Thyroid gland (tissue), 4 donors: ENCODE results near the gene GALNT2. TPM values are rescaled to one million over a fixed set of nuclear protein-coding genes. Genes with fewer than 3 reads are reported as not detected.

Source experiments
- DNase-seq, 2 donors: peaks; one replicate each; pipeline ENCODE4 v3.0.0-alpha.2; 2019
- H3K27ac ChIP-seq, 3 donors: fragments of 200-600 bp; sonication (generic); 1 replicate in 2 of 3; 2 replicates in 1 of 3; pipeline ENCODE4 v1.5.1; 2016 to 2019; ENCODE audit warnings: mild to moderate bottlenecking in 1 of 3, moderate library complexity in 1 of 3
- H3K27me3 ChIP-seq: fragments of 200-600 bp; sonication (generic); one replicate; pipeline ENCODE4 v1.5.1; 2019
- H3K36me3 ChIP-seq, 2 donors: fragments of 200-600 bp; sonication (generic); one replicate each; pipeline ENCODE4 v1.5.1; 2016 to 2019
- H3K4me1 ChIP-seq, 2 donors: fragments of 200-600 bp; sonication (generic); one replicate each; pipeline ENCODE4 v1.5.1; 2017 to 2019
- H3K4me3 ChIP-seq, 3 donors: fragments of 200-600 bp; sonication (generic); replicated peaks in 1 of 3; 1 replicate in 2 of 3; 2 replicates in 1 of 3; pipeline ENCODE4 v1.5.1; 2016; ENCODE audit warnings: mild to moderate bottlenecking in 1 of 3
- H3K9me3 ChIP-seq: fragments of 200-600 bp; sonication (generic); one replicate; pipeline ENCODE4 v1.5.1; 2017
- CTCF ChIP-seq, 6 experiments: fragments of 200-600 bp in 3 of 6; fragments of 450-650 bp in 3 of 6; sonication (generic) in 3 of 6; IDR thresholded peaks; one replicate each; pipeline ENCODE4 v1.5.1; 2016 to 2019; ENCODE audit warnings: antibody characterized with exemption in 6 of 6, mild to moderate bottlenecking in 2 of 6, inconsistent platforms in 1 of 6, moderate library complexity in 1 of 6
- POLR2A ChIP-seq, 2 donors: fragments of 450-650 bp; IDR thresholded peaks; one replicate each; pipeline ENCODE4 v1.6.1; 2017; ENCODE audit warnings: antibody characterized with exemption in 2 of 2, mild to moderate bottlenecking in 2 of 2, moderate library complexity in 1 of 2
- WGBS, 2 donors: methylation state at CpG; one replicate each; pipeline ENCODE4 v1.1.5; 2017; 5-methylcytosine and 5-hydroxymethylcytosine counted together
- intact Hi-C: fragments of 100-400 bp; cut with DNase I; formaldehyde crosslinking; loops from one replicate; pipeline ENCODE4 v1.15.1; 2023
- total RNA-seq, 4 donors: library from RNA; depleted of rRNA; stranded (reverse); fragments of >200 nt; gene quantifications; one replicate each; pipeline ENCODE4 v1.2.3, GENCODE V29; 2016

The GALNT2 gene
- total RNA-seq, 4 donors from 2014 or later: 26.2 to 48.9 (median 42.3) TPM

GRCh38 chr1:230176326-230176725 is 109.3 kb downstream of the GALNT2 start:
- intact Hi-C loops: no loop called here
- Histone ChIP-seq H3K4me1 (peaks cover 0 to 9% of the 10 kb centered on the region in 2 donors), H3K27ac (no peak overlapping the region), H3K36me3 (no peaks in the 10 kb centered on the region), H3K27me3 (no peaks in the 10 kb centered on the region), H3K9me3 (no peaks in the 10 kb centered on the region), H3K4me3 (no peak overlapping the region)
- WGBS, 2 donors: 85 to 89% methylated on average over 4 of the region's 4 CpGs
- TF ChIP-seq POLR2A (IDR thresholded peaks at IDR 0.05) (no peak), CTCF (IDR thresholded peaks at IDR 0.05) (no peak)
- no peak for DNase-seq

- no peak for TF ChIP-seq CTCF (IDR thresholded peaks at IDR 0.05)
- TF ChIP-seq POLR2A (IDR thresholded peaks at IDR 0.05): no peak
- no peaks in the 10 kb centered on the region for H3K9me3 ChIP-seq
- 59 to 65% methylated on average over 17 of the region's 17 CpGs for WGBS, 2 donors
- H3K27me3 ChIP-seq: no peaks in the 10 kb centered on the region
- no peaks in the 10 kb centered on the region for H3K36me3 ChIP-seq
- no peak overlapping the region for H3K27ac ChIP-seq
- no peak overlapping the region for H3K4me3 ChIP-seq
- H3K4me1 ChIP-seq: peaks cover 0 to 9% of the 10 kb centered on the region in 2 donors
- peak; percentile 20 to 25 for DNase-seq
- intact Hi-C loops: no loop called here
Measured at GRCh38 chr1:230176871-230177411, 109.9 kb downstream of the GALNT2 start.

- intact Hi-C loops: no loop called here
- Histone ChIP-seq H3K27me3 (no peaks in the 10 kb centered on the region), H3K4me1 (peaks cover 0 to 9% of the 10 kb centered on the region in 2 donors), H3K27ac (no peak overlapping the region), H3K36me3 (no peaks in the 10 kb centered on the region), H3K4me3 (no peak overlapping the region), H3K9me3 (no peaks in the 10 kb centered on the region)
- no peak for DNase-seq
- WGBS, 2 donors: 99% methylated on average over 2 of the region's 2 CpGs
- no peak for TF ChIP-seq POLR2A (IDR thresholded peaks at IDR 0.05)
- no peak for TF ChIP-seq CTCF (IDR thresholded peaks at IDR 0.05)
Measured at GRCh38 chr1:230179249-230179648, 112.2 kb downstream of the GALNT2 start.

- TF ChIP-seq POLR2A (IDR thresholded peaks at IDR 0.05) (no peak), CTCF (IDR thresholded peaks at IDR 0.05) (no peak)
- no peaks in the 10 kb centered on the region for H3K9me3 ChIP-seq
- peak overlapping the region; percentile 1 to 81 (median 75) for H3K27ac ChIP-seq
- H3K4me1 ChIP-seq: peaks cover 13 to 24% of the 10 kb centered on the region in 2 donors
- no peaks in the 10 kb centered on the region for H3K27me3 ChIP-seq
- H3K36me3 ChIP-seq: no peaks in the 10 kb centered on the region
- intact Hi-C loops: no loop called here
- no peak overlapping the region for H3K4me3 ChIP-seq
- WGBS, 2 donors: 71 to 75% methylated on average over 10 of the region's 10 CpGs
- no peak for DNase-seq
Measured at GRCh38 chr1:230185076-230186001, 118.3 kb downstream of the GALNT2 start.
